ENCODE measurements around the gene GPR55.

- TF ChIP-seq EZH2 (IDR thresholded peaks at IDR 0.05; ENCODE audit: low read length, unreplicated experiment): no peak
- TF ChIP-seq EZH2phosphoT487 (IDR thresholded peaks at IDR 0.05; ENCODE audit: borderline replicate concordance, low read length): no peak
- TF ChIP-seq CTCF (conservative IDR thresholded peaks at IDR 0.05; ENCODE audit: low read depth, low read length): no peak
Measured at GRCh38 chr2:230868947-230869913, 55.8 kb downstream of the GPR55 start.
